HG03521 (cell line): ENCODE data around the gene GGA3.
A peak's percentile ranks its signal among the peaks of the same experiment; 100 is the strongest.
"Not testable (repeated sequence)": the region's sequence is repeated elsewhere in the genome, so short reads cannot be mapped to it uniquely, and the experiment has no call there.

Experiments
- ATAC-seq: cut with Tn5 transposase; IDR thresholded peaks from one replicate; pipeline ENCODE4 v1.9.1; 2021; ENCODE audit warnings: mild to moderate bottlenecking, moderate library complexity; ENCODE audit not compliant: unreplicated experiment

The GGA3 gene

GRCh38 chr17:75272848-75273184, 11.4 kb upstream of the GGA3 start:
- ATAC-seq = no peak

GRCh38 chr17:75271955-75272847, 10.8 kb upstream of the GGA3 start:
- ATAC-seq = no peak

GRCh38 chr17:75271233-75271954, 10.0 kb upstream of the GGA3 start:
- ATAC-seq = peak; percentile 81

- no peak for ATAC-seq
These were observed 9.5 kb upstream of the GGA3 start, which contains the start of gene MIF4GD for GRCh38 chr17:75270966-75271232. Gene MIF4GD, minus strand, starts transcription at chr17:75271231. Its CDS starts 1,036 bp downstream, at chr17:75270195.

GRCh38 chr17:75270218-75270965, 9.0 kb upstream of the GGA3 start:
- ATAC-seq = peak; percentile 36

DNA sequence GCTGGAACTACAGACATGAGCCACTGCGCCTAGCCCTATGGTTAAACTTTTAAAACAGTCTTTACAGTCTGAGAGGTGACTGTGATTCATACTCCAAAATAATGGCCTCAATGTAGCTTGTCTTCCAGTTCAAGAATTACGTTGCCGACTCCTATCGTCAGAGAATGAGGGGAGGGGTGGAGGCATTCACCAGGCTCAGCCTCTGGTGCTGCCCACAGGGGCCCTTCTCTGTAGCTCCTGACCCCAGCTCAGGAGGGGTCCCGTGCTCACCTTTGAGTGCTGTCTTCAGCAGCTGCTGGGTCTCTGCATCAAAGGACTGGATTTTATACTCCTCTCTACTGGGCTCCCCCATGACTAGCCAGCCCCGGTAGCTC, 8.4 kb upstream of the GGA3 start:
- no peak for ATAC-seq

DNA sequence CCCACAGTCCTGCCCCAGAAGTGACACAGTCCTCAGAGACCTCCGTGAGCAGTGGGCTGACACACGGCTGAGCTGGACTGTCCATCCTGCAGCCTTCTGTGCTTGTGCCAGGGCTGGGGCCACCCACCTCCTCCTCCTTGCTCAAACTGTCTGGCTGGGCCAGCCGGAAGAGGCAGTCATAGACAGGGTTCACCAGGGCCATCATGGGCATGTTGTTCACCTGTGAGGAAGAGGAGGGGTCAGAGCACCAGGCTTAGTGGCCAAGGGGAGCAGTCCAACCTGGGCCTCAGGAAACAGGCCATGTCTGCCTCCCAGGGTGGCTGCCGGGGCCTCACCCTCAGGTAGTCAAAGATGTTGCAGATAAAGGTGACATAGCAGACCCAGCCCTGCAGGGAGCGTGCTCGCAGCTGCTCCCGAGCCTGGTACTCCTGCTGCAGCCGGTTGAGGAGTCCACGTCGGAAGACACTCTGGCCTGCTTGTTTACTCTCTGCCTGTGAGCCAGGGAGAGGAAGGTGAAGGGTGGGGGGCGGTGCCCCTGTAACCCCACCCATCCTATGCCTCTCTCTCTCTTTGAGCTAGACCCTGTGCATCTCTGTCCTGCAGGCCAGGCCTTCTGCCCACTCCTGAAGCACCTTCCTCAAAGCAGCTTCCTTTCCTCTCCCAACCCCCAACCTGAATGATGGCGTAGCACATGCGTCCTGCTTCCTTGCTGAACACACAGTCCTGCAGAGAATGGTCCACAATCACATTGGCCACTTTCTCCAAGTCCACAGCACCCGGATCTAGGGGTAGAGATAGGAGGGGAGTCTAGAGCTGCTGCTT, 6.2 kb upstream of the GGA3 start:
- ATAC-seq = no peak

GRCh38 chr17:75267153-75267410, 5.7 kb upstream of the GGA3 start:
- no peak for ATAC-seq

DNA sequence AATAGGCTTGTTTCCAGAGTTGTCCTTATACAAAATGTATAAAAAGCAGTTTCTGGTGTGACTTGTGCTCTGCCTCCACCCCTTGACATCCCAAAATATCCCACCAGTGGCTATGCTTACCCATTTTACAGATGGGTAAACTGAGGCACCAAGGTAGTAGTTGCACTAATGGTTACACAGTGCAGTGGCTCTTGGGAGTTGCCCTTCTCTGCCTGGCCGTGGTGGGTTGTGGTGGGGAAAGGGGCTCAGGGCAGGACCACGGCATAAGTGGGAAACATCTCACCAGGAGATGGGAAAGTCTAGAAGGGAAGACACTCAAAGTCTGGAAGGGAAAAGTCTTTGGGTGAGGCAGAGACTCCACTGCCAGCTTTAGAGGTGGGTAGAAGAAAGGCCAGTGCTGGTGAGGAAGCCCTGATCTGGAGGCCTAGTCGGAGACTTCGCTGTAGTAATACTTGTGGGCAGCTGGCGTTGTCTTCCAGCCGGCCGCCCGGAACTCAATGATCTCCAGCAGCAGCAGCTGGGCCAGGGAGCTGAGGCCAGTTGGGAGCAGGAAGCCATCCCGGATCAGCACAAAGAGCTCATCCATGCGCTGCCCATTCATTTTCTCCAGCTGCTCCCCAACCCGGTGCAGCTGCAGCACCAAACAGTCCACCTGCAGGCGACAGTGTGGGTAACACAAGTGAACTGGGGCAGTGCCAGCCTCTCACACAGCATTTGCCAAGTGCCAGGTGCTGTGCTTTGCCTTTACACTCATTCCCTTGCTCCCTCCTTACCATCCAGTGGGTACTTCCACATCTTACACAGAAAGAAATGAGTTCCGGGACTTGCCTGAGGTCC, 5.1 kb upstream of the GGA3 start:
- ATAC-seq = no peak

GRCh38 chr17:75265614-75266315, 4.4 kb upstream of the GGA3 start:
- no peak for ATAC-seq

DNA sequence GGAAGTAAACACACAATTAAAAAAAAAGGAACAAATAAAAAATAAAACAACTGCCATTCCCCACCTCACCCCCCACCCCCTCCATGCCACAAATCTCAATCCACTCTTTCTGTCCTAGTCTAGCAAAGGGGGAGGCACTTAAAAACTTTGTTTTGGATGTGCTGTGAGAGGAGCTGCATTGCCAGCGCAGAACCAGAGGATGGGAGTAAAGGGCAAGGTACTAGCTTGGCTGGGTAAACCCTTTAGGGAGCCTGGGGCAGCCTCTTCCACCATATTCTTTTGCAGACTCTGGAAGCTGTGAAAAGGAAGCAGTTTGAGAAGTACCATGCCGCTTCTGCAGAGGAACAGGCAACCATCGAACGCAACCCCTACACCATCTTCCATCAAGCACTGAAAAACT, 1.6 kb upstream of the GGA3 start:
- no peak for ATAC-seq

GRCh38 chr17:75262112-75262606, 753 bp upstream of the GGA3 start:
- no peak for ATAC-seq

DNA sequence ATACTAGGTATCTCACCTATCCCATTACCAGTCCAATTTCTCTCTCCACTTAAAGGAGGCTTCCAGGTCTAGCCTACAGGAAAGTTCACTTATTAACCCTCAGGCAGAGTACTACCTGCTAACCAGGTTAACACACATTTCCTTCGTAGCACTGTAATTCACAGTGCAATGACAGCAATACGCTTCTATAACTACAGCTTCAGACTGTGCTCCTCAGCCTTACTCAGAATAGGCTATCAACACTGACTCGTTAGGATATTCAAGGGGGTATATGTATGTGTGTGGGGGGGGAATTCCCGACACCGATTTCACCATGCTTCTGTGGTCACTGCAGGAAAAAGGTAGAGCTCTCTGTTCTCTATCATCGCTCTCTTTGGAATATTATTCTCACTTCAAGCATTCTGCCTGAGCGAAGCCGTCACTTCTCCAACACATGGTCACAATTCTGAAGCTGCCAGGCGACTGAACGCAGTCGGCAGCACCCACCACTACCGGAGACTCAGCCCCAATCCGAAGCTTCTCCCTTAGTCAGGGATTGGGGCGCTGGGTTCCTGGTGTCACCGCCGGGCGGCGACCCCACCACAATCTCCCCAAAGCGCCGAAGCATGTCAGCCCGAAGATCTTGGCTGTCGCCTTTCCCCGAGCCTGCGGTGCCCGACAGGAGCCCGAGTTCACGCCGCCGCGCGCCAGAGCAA, 618 bp downstream of the GGA3 start:
- peak; percentile 25 for ATAC-seq

GRCh38 chr17:75257228-75257627, 4.2 kb downstream of the GGA3 start:
- not testable (repeated sequence) for ATAC-seq

DNA sequence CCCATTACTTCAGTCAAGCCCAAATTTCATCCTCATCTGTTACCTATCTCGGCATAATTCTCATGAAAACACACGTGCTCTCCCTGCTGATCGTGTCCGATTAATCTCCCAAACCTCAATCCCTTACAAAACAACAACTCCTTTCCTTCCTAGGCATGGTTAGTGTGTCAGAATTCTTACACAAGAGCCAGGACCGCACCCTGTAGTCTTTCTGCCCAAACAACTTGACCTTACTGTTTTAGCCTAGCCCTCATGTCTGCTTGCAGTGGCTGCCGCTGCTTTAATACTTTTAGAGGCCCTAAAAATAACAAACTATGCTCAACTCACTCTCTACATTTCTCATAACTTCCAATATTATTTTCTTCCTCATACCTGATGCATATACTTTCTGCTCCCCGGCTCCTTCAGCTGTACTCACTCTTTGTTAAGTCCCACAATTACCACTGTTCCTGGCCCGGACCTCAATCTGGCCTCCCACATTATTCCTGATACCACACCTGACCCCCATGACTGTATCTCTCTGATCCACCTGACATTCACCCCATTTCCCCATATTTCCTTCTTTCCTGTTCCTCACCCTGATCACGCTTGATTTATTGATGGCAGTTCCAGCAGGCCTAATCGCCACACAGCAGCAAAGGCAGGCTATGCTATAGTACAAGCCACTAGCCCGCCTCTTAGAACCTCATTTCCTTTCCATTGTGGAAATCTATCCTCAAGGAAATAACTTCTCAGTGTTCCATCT, 5.3 kb downstream of the GGA3 start:
- not testable (repeated sequence) for ATAC-seq

DNA sequence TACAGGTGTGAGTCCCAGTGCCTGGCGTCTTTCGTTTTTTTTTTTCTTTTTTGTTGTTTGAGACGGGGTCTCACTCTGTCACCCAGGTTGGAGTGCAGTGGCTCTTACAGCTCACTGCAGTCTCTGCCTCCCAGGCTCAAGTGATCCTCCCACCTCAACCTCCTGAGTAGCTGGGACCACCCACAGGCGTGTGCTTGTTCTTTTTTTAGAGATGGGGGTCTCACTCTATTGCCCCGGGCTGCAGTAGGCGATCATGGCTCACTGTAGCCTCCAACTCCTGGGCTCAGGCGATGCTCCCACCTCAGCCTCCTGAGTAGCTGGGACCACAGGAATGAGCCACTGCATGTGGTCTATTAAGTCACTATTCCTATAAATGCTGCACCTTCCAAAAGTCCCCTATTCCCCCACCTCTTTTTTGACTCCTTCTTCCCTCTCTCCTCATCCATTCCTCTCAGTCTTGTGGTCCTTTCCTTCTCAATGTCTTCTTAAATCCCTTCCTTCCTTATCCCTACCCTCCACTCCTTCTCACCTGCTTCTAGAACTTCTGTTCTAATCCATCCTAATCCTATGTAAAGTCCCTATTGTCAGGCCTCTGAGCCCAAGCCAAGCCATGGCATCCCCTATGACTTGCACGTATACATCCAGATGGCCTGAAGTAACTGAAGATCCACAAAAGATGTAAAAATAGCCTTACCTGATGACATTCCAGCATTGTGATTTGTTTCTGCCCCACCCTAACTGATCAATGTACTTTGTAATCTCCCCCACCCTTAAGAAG, 9.2 kb downstream of the GGA3 start:
- no peak for ATAC-seq

GRCh38 chr17:75250009-75250471, 11.4 kb downstream of the GGA3 start:
- peak; percentile 75 for ATAC-seq
